HepG2 (cell line): ENCODE measurements around the gene GRM5.
"Not testable (repeated sequence)": the region's sequence is repeated elsewhere in the genome, so short reads cannot be mapped to it uniquely, and the experiment has no call there.

Experiments used
- ATF3 ChIP-seq: sonication (generic); formaldehyde crosslinking; IDR thresholded peaks from 2 replicates; pipeline ENCODE4 v1.4.0; 2020; ENCODE audit warnings: missing genetic modification reagents
- CEBPB ChIP-seq: IDR thresholded peaks from 2 replicates; pipeline ENCODE4 v1.6.1; 2011; ENCODE audit warnings: low read depth, low read length, improper control_type of control experiment, borderline replicate concordance
- DPF2 ChIP-seq: sonication (generic); formaldehyde crosslinking; IDR thresholded peaks from 2 replicates; pipeline ENCODE4 v1.4.0; 2020; ENCODE audit warnings: mild to moderate bottlenecking, low read depth, missing genetic modification reagents, borderline replicate concordance
- EZH2 ChIP-seq: conservative IDR thresholded peaks from 2 replicates; pipeline ENCODE4 v1.6.1; 2012; ENCODE audit warnings: mild to moderate bottlenecking, low read depth, low read length, moderate library complexity
- HDAC2 ChIP-seq: sonication (generic); formaldehyde crosslinking; IDR thresholded peaks from 2 replicates; pipeline ENCODE4 v1.4.0; 2020; ENCODE audit warnings: missing genetic modification reagents
- HOMEZ ChIP-seq: IDR thresholded peaks from 2 replicates; pipeline ENCODE4 v1.6.1; 2016; ENCODE audit warnings: low read depth
- KLF15 ChIP-seq: sonication (generic); formaldehyde crosslinking; IDR thresholded peaks from 2 replicates; pipeline ENCODE4 v1.8.1; 2023; ENCODE audit warnings: borderline replicate concordance, mild to moderate bottlenecking, inconsistent platforms, missing genetic modification reagents, mixed read lengths
- MAFF ChIP-seq: IDR thresholded peaks from 2 replicates; pipeline ENCODE4 v1.6.1; 2011; ENCODE audit warnings: low read depth, low read length, improper control_type of control experiment
- MTF1 ChIP-seq: sonication (generic); formaldehyde crosslinking; IDR thresholded peaks from 2 replicates; pipeline ENCODE4 v1.5.0; 2020; ENCODE audit warnings: missing genetic modification reagents
- TGIF2 ChIP-seq: IDR thresholded peaks from 2 replicates; pipeline ENCODE4 v1.6.1; 2016; ENCODE audit warnings: control low read depth, missing compliant biosample characterization
- ZNF138 ChIP-seq: sonication (generic); formaldehyde crosslinking; IDR thresholded peaks from 2 replicates; pipeline ENCODE4 v1.5.0; 2020; ENCODE audit warnings: mild to moderate bottlenecking, low read depth, missing genetic modification reagents
- ZNF207 ChIP-seq: fragments of 450-650 bp; IDR thresholded peaks from 2 replicates; pipeline ENCODE4 v1.6.1; 2016; ENCODE audit warnings: antibody characterized with exemption, borderline replicate concordance
- ZNF629 ChIP-seq: sonication (generic); formaldehyde crosslinking; conservative IDR thresholded peaks from 2 replicates; pipeline ENCODE4 v1.5.0; 2020; ENCODE audit warnings: missing genetic modification reagents

GRCh38 chr11:89057406-89057805, 8.4 kb downstream of the GRM5 start:
- not testable (repeated sequence) for TF ChIP-seq HOMEZ (CRISPR knock-in tag); CEBPB; ATF3 (CRISPR knock-in tag); KLF15 (CRISPR knock-in tag); ZNF629; HDAC2 (CRISPR knock-in tag); ZNF207; ZNF138 (CRISPR knock-in tag); EZH2; MTF1 (CRISPR knock-in tag); MAFF; TGIF2 (CRISPR knock-in tag); DPF2 (CRISPR knock-in tag)
